Progenitor cell of endocrine pancreas (in vitro differentiated cells): ENCODE results near the gene NAPB. TPM values are rescaled to one million over a fixed set of nuclear protein-coding genes. Genes with fewer than 3 reads are reported as not detected.

ENCODE experiments used
- DNase-seq: peaks from one replicate; pipeline ENCODE4 v3.0.0; 2021; ENCODE audit warnings: low spot score; ENCODE audit not compliant: unreplicated experiment
- H3K27ac Mint-ChIP-seq: 2 replicates; pipeline ENCODE4 v1.8.0; 2021; ENCODE audit warnings: mild to moderate bottlenecking, moderate library complexity, mixed read lengths
- H3K27me3 Mint-ChIP-seq: 2 replicates; pipeline ENCODE4 v1.8.0; 2021; ENCODE audit warnings: mixed read lengths
- H3K36me3 Mint-ChIP-seq: 2 replicates; pipeline ENCODE4 v1.8.0; 2022; ENCODE audit warnings: mixed read lengths; ENCODE audit not compliant: insufficient read depth
- H3K4me1 Mint-ChIP-seq: 2 replicates; pipeline ENCODE4 v1.8.0; 2021; ENCODE audit warnings: low read depth, mixed read lengths
- H3K4me3 Mint-ChIP-seq: 2 replicates; pipeline ENCODE4 v1.8.0; 2021; ENCODE audit warnings: low read depth, mild to moderate bottlenecking, moderate library complexity, mixed read lengths
- H3K9me3 Mint-ChIP-seq: 2 replicates; pipeline ENCODE4 v1.8.0; 2021; ENCODE audit warnings: low read depth, mixed read lengths
- total RNA-seq: library from RNA; stranded (reverse); gene quantifications from 2 replicates; pipeline ENCODE4 v1.2.1, GENCODE V29; 2021
- TF ChIP-seq, protein P1 (sequence below): fragments of 200-600 bp; sonication (generic); IDR thresholded peaks from one replicate; pipeline ENCODE4 v1.5.0; 2021; ENCODE audit warnings: antibody characterized with exemption, mild to moderate bottlenecking; ENCODE audit not compliant: unreplicated experiment

NAPB gene
- total RNA-seq, 1 donor from 2014 or later: 22.2 TPM

DNA sequence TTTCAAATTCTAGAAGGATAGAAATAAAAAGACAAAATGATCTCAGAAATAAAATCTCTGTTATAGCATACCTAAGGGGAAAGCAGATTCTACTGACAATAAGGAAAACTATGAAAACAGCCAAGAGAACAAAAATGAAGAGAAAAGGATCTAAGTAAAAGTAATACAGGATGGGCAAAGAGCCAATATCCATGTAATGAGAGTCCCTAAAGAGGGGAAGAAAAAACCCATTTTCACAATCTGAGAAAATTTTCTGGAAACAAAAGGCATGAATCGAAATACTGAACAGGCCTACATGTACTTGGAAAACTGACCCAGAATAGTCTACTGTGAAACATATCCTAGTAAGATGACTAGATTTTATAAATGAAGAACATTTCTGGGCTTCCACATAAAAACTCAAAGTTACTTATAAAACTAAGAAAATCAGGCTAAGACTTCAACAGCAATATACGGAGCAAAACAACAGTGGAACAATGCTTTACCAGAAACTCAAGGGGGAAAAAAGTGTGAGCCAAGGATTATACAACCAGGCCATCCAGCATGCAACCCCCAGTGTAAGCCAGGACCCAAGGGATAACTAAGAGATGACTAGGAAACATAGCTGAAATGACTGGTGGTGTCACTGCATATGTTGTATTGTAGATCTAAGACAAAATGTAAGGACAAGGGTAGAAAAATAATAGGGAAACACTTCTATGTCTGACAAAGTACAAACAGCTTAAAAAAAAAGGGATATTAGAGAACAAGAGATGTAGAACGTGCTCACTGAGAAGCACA is 10.2 kb downstream of the NAPB start:
- Mint-ChIP-seq H3K27ac (peak overlapping the region; percentile 5), H3K27me3 (no peaks in the 10 kb centered on the region), H3K4me1 (peaks cover 7% of the 10 kb centered on the region)

DNA sequence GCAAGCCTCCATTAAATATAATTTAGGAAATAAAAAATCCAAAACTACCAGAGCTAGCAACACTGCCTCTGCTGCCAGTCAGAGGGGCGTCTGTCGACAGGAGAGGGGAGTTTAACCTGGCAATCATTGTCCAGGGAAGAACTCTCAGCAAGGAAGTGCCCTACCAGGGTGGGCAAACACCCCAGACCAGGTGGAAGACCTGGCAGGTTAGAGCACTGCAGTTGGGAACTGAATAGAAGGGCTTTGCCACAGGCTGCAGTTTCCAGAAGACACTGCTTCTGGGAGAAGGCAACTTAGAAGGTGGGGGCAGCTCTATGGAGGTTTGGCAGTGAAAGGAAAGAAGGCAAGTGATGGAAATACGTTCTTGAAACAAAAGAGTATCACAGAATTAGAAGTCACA is 11.5 kb downstream of the NAPB start:
- peaks cover 6% of the 10 kb centered on the region for H3K4me1 Mint-ChIP-seq
- no peak overlapping the region for H3K4me3 Mint-ChIP-seq
- H3K27ac Mint-ChIP-seq: no peak overlapping the region
- H3K9me3 Mint-ChIP-seq: no peaks in the 10 kb centered on the region
- TF ChIP-seq, protein P1, sequence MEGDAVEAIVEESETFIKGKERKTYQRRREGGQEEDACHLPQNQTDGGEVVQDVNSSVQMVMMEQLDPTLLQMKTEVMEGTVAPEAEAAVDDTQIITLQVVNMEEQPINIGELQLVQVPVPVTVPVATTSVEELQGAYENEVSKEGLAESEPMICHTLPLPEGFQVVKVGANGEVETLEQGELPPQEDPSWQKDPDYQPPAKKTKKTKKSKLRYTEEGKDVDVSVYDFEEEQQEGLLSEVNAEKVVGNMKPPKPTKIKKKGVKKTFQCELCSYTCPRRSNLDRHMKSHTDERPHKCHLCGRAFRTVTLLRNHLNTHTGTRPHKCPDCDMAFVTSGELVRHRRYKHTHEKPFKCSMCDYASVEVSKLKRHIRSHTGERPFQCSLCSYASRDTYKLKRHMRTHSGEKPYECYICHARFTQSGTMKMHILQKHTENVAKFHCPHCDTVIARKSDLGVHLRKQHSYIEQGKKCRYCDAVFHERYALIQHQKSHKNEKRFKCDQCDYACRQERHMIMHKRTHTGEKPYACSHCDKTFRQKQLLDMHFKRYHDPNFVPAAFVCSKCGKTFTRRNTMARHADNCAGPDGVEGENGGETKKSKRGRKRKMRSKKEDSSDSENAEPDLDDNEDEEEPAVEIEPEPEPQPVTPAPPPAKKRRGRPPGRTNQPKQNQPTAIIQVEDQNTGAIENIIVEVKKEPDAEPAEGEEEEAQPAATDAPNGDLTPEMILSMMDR: no peak
- no peaks in the 10 kb centered on the region for H3K27me3 Mint-ChIP-seq
- DNase-seq: no peak
- no peaks in the 10 kb centered on the region for H3K36me3 Mint-ChIP-seq

More for the DNA sequence above, 10.2 kb downstream of the NAPB start:
- DNase-seq: no peak
- H3K36me3 Mint-ChIP-seq: peaks cover 2% of the 10 kb centered on the region
- no peak overlapping the region for H3K4me3 Mint-ChIP-seq
- H3K9me3 Mint-ChIP-seq: no peaks in the 10 kb centered on the region
- TF ChIP-seq, protein P1: no peak

DNA sequence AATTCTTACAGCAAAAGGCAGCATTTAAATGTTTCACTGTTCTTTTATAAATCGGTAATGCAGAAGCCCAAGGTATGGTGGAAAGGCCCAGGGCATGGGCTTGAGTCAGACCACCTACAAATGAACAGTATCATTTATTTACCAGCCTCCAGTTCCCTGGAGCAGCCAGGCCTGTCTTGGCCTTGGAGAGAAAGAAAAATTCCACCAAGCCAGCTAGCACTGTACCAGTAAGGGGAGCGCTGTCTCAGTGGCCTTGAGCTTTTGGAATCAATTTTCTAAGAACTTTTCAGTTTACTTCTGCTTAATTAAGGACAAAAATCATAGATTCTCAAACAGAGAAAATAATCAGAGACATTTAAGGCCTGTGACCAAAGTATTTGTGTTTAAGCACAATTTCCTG is 12.3 kb downstream of the NAPB start:
- no peaks in the 10 kb centered on the region for H3K27me3 Mint-ChIP-seq
- TF ChIP-seq, protein P1: no peak
- H3K4me1 Mint-ChIP-seq: peaks cover 6% of the 10 kb centered on the region
- H3K4me3 Mint-ChIP-seq: no peak overlapping the region
- H3K36me3 Mint-ChIP-seq: no peaks in the 10 kb centered on the region
- DNase-seq: no peak
- H3K9me3 Mint-ChIP-seq: no peaks in the 10 kb centered on the region
- no peak overlapping the region for H3K27ac Mint-ChIP-seq

DNA sequence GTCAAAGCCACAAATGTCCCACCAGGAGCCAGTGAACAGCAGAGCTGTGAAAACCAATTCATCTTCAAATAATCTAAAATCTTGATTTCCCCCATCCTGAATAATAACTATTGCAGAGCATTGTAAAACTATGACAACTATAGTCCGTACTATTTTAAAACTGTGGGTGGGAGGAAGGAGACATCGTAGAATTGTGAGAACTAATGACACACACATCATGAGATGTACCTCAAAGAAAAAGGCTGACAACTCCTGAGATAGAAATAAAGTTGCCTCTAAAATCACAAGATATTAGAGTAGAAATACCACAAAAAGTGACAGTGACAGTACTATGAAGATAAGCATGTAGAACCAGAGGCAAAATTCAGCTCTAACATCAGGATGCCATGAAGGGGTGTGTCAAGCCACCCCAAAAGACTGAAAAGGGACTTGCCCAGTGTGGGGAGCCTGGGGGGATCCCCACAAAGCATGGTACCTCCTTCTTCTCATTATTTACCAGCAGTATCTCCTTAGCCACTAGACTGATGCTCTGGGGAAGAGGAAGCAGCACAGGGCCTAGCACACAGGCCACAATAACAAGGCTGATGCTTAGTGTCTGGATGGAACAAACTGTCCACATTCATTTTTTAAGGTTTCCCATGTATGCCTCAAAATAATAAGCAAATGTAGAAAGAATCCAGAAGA is 13.4 kb downstream of the NAPB start:
- TF ChIP-seq, protein P1: no peak
- Mint-ChIP-seq H3K9me3 (no peaks in the 10 kb centered on the region), H3K27ac (peak overlapping the region; percentile 34), H3K4me1 (peaks cover 6% of the 10 kb centered on the region), H3K36me3 (no peaks in the 10 kb centered on the region), H3K4me3 (no peak overlapping the region), H3K27me3 (no peaks in the 10 kb centered on the region)
- DNase-seq: no peak

DNA sequence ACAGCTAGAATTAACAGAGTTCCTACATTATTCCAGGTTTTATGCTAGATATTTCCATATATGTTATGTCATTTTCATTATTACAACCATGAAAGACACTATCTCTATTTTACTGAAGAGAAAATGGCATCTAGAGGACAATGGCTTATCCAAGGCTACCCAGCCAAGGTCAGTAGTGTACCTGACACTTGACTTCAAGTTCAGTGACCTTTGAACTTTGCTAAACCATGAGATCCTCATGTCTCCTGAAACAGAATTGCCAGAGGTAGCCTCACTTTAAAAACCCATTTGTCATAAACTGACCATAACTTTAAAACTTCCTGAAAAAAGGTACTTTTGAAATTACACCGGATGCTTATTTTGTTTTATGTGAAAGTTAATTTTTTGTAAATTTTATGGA is 14.4 kb downstream of the NAPB start:
- no peak for DNase-seq
- TF ChIP-seq, protein P1: no peak
- Mint-ChIP-seq H3K27ac (no peak overlapping the region), H3K9me3 (no peaks in the 10 kb centered on the region), H3K36me3 (peaks cover 3% of the 10 kb centered on the region), H3K4me3 (no peak overlapping the region), H3K4me1 (peaks cover 4% of the 10 kb centered on the region), H3K27me3 (no peaks in the 10 kb centered on the region)
